Measurements from ENCODE around the gene ZNF558.
A peak's percentile ranks its signal among the peaks of the same experiment; 100 is the strongest.

Gene ZNF558

DNA sequence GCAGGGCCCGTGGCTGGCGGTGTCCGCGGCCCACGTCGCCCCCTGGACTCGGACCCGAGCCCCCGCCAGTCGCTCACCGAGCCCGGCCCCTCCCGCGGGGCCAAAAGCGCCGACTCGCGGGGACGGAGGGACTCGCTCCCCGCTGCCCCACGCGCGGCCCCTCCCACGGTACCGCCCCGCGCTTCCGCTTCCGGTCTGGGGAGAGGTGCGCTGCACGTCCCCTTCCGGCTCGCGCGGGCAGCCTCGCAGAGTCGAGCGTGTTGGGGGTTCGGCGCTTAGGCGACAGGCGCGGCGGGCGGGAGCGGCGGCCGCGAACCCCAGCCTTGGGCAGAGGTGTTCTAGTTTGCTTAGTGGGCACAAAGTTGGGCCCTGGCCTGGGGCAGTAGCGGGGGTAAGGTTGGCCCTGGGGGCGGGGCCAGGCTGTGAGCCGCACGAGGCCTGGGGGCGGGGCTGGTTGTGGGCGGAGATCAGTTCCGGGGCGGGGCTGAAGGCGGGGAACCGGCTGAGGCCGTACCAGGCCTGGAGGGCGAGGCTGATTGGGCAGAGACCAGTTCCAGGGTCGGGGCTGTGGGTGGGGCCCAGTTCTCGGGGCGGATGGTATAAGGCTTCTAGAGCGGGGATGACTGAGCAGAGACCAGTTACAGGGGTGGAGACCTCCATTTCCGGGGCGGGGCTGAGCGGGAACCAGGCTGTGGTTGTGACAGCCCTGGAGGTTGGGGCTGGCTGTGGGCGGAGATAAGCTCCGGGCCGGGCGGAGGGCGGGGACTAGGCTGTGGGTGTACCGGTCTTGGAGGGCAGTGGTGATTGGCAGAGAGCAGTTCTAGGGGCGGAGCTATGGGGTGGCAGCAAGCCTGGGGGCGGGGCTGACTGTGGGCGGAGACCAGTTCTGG, at the start of gene ZNF558, which contains the start of gene MBD3L1:
Gene ZNF558, minus strand, starts transcription at position 173 of the 890 bp plus-strand sequence. CDS start 9,645 bp downstream, outside the sequence.
Gene MBD3L1, plus strand, starts transcription at position 246 of the 890 bp plus-strand sequence. CDS start 10,302 bp downstream, outside the sequence.
- DNase-seq: peak; percentile 97

DNA sequence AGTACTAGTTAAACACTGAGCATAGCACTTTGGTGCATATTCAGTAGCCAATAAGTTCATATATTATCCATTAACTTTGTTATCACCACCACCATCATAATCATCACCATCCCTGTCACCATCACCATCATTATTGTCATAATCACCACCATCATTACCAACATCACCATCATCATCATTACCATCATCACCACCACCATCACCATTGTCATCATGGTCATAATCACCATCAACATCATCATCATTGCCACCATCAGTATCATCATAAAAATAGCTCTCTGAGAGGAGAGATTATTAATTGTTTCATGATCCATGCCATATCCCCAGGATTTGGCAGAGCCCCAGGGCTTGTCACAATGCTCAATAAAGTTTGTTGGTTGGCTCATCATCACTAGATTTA, 49.4 kb upstream of the ZNF558 start:
- no peak for DNase-seq

DNA sequence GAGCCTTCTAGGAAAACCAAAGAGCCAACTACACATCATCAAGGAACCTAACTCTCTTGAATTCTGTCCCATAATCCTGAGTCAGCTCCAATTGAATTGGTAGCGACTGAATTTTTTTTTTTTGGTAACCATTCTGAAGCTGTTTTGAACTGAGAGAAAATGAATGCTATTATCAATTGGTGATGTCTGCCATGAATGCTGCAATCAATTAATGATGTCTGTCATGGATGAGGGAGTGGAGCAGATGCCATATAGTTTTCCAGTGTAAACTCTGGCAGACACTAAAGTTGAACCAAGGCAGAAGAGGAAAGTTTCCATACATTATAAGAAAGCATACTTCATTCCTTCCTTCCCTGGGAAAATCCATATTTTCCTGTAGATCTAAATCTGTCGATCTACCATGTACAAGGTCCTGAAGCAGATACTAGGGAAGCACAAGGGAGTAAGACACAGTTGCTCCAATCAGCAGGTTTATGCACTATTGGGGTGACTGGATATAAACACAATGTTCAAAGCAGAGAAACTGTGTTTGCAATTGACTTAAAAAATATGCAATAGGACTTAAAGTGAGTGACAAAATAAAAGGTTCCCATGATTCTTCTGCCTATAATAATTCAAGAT, 48.9 kb upstream of the ZNF558 start:
- no peak for DNase-seq

- no peak for DNase-seq
These were observed 46.0 kb upstream of the ZNF558 start for GRCh38 chr19:8877854-8878705.

- DNase-seq: no peak
These were observed 34.2 kb upstream of the ZNF558 start for GRCh38 chr19:8866344-8866743.

- no peak for DNase-seq
These were observed 26.2 kb upstream of the ZNF558 start for GRCh38 chr19:8858260-8858659.

- no peak for DNase-seq
These were observed 18.4 kb upstream of the ZNF558 start for GRCh38 chr19:8850488-8850887.

DNA sequence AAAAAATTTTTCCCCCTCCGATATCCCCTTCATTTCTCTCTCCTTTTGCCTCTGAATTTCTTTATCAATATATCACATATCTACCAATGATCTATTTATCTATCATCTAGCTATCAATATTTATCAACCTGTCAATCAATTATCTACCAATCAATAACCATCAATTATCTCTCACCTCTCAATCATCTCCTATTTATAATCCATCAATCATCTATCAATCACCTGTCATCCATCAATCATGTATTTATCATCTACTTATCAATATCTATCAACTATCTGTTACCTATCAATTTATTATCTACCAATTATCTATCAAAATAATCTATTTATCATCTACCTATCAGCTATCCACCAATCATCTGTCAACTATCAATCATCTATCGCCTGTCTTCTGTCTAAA, 17.1 kb upstream of the ZNF558 start:
- no peak for DNase-seq

GRCh38 chr19:8846819-8847218, 14.7 kb upstream of the ZNF558 start:
- no peak for DNase-seq

GRCh38 chr19:8840708-8841107, 8.6 kb upstream of the ZNF558 start:
- no peak for DNase-seq

GRCh38 chr19:8835877-8836276, 3.8 kb upstream of the ZNF558 start:
- no peak for DNase-seq

DNA sequence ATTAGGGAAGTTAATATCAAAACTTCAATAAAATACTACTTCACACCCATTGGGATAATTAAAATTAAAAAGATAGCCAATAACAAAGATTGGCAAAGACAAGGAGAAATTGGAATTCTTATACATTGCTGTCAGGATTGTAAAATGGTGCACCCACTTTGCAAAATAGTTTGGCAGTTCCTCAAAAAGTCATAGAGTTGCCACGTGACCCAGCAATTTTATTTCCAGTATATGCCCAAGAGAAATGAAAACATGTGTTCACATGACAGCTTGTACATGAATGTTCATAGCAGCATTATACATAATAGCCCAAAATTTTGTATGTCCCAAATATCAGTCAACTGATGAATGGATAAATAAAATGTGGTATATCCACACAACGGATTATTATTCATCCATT, 3.3 kb upstream of the ZNF558 start:
- DNase-seq: no peak

GRCh38 chr19:8831832-8832131, 322 bp downstream of the ZNF558 start:
- DNase-seq: no peak

- no peak for DNase-seq
These were observed 731 bp downstream of the ZNF558 start for GRCh38 chr19:8831373-8831772.

DNA sequence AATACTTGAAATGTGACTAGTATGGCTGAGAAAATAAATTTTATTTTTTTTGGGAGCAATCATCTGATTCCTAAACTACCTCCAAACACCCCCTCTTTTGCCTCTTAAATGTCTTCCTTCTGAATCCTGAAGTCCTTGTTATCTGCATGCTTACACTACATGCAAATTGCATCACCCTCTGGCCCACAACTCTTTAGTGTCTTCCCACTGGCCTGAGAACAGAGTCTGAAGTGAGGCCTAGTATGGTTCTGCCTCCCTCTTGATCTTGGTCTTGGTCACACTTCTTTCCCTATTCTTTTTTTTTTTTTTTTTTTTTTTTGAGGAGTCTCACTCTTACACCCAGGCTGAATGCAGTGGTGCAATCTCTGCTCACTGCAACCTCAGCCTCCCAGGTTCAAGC, 4.8 kb downstream of the ZNF558 start:
- DNase-seq: no peak

- DNase-seq: no peak
These were observed 5.7 kb downstream of the ZNF558 start for GRCh38 chr19:8826371-8826770.

- no peak for DNase-seq
These were observed 10.3 kb downstream of the ZNF558 start for GRCh38 chr19:8821748-8822241.

DNA sequence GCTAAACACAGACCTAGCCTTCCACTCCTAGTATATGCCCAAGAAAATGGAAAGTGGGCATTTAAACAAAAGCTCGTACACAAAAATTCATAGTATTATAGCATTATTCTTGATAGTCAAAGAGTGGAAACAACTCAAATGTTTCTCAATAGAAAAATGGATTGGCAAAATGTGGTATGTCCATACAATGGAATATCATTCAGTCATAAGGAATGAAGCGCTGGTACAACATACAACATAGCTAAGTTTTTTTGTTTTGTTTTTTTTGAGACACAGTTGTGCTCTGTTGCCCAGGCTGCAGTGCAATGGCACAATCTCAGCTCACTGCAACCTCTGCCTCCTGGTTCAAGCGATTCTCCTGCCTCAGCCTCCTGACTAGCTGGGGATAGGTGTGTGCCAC, 11.9 kb downstream of the ZNF558 start:
- no peak for DNase-seq

- no peak for DNase-seq
These were observed 16.3 kb downstream of the ZNF558 start for GRCh38 chr19:8815780-8816179.

DNA sequence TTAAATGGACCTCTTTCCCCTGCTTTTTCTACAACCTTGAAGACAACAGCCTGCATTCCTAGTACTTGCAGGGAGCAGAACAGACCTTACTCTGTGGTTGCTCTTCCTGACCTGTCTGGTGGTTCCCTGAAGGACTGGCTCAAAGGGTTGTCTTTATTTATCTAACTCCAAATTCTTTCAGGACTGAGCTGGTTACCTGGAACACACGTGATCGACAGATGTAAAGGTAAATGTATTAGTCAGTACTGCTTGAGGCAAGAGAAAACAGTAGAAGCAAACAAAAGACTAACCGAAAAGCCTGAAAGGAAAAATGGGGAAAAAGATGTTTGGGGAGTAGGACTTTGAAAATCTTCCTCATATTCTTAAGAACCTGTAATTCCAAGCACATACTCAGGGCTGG, 17.9 kb downstream of the ZNF558 start:
- no peak for DNase-seq

DNA sequence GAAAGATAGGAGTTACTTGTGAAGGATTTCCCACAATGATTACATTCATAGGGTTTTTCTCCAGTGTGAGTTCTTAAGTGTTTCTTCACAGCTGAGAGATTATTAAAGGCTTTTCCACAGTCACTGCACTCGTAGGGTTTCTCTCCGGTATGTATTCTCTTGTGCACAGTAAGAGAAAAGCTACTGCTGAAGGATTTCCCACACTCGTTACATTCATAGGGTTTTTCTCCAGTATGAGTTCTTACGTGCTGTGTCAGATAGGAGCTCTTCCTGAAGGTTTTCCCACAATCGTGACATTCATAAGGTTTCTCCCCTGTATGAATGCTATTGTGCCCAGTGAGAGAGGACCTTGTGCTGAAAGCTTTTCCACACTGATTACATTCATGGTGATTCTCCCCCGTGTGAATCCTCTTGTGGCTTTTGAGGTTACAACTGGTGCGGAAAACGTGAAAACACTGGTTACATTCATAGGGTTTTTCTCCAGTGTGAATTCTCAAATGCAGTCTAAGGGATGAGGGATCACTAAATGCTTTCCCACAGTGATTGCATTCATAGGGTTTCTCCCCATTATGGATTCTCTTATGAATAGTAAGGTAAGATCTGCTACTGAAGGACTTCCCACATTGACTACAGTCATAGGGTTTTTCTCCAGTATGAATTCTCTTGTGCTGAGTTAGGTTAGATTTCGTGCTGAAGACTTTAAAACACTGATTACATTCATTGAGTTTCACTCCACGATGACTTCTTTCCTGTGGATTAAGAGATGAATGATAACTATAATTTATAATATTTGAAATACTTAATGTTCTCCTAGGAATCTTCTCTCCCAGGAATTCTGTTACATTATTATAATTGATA, 20.6 kb downstream of the ZNF558 start:
- peak; percentile 10 for DNase-seq

DNA sequence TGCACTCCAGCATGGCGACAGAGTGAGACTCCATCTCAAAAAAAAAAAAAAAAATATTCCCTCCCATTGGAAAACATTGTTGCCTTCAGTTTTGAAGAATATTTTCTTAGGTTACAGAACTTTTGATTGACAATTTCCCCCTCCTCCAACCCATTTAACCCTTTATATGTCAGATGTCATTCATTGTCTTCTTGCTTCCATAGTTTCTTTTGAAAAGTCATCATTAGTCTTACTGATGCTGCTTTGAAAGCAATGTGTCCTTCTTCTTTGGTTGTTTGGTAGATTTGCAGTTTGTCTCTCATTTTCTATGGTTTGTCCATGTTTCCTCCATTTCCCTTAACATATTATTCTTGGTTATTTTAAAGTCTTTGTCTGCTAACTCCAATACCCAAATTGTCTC, 25.4 kb downstream of the ZNF558 start:
- DNase-seq: no peak

All from fibroblast of skin of right quadriceps (primary cell).